ENCODE measurements around the gene GBE1. TPM values are rescaled to one million over a fixed set of nuclear protein-coding genes. Genes with fewer than 3 reads are reported as not detected.

The GBE1 gene
- total RNA-seq, 1 donor from 2014 or later, result 25.0 TPM

- H3K4me3 ChIP-seq, result no peak overlapping the region
- no peaks in the 10 kb centered on the region for H3K4me1 ChIP-seq
- intact Hi-C loops (cut with DNase I), result no loop called here
- no peak overlapping the region for H3K27ac ChIP-seq
- TF ChIP-seq CTCF (IDR thresholded peaks at IDR 0.05), result no peak
- no peak for TF ChIP-seq POLR2AphosphoS5 (IDR thresholded peaks at IDR 0.05; ENCODE audit: insufficient read depth in 1 of 2, low read depth in 1 of 2)
- H3K36me3 ChIP-seq, result no peaks in the 10 kb centered on the region
- no peaks in the 10 kb centered on the region for H3K9me3 ChIP-seq
- H3K27me3 ChIP-seq, result no peaks in the 10 kb centered on the region
- no peak for DNase-seq (ENCODE audit: extremely low spot score in 2 of 2)
Measured at GRCh38 chr3:81521855-81522254, 239.6 kb downstream of the GBE1 start.

- intact Hi-C loops (cut with DNase I), result no loop called here
- no peaks in the 10 kb centered on the region for H3K4me1 ChIP-seq
- TF ChIP-seq CTCF (IDR thresholded peaks at IDR 0.05) (no peak), POLR2AphosphoS5 (IDR thresholded peaks at IDR 0.05; ENCODE audit: insufficient read depth in 1 of 2, low read depth in 1 of 2) (no peak), POLR2A (IDR thresholded peaks at IDR 0.05) (no peak)
- no peaks in the 10 kb centered on the region for H3K27me3 ChIP-seq
- no peak overlapping the region for H3K4me3 ChIP-seq
- H3K9me3 ChIP-seq, result no peaks in the 10 kb centered on the region
- no peak for DNase-seq (ENCODE audit: extremely low spot score in 2 of 2)
- no peaks in the 10 kb centered on the region for H3K36me3 ChIP-seq
- no peak overlapping the region for H3K27ac ChIP-seq
Measured at GRCh38 chr3:81518945-81519344, 242.5 kb downstream of the GBE1 start.

GRCh38 chr3:81516042-81516441, 245.4 kb downstream of the GBE1 start:
- TF ChIP-seq POLR2A (IDR thresholded peaks at IDR 0.05), result no peak
- no peak for TF ChIP-seq POLR2AphosphoS5 (IDR thresholded peaks at IDR 0.05; ENCODE audit: insufficient read depth in 1 of 2, low read depth in 1 of 2)
- no peak for TF ChIP-seq CTCF (IDR thresholded peaks at IDR 0.05)
- Histone ChIP-seq H3K4me1 (no peaks in the 10 kb centered on the region), H3K27ac (no peak overlapping the region), H3K4me3 (no peak overlapping the region), H3K27me3 (no peaks in the 10 kb centered on the region), H3K36me3 (no peaks in the 10 kb centered on the region), H3K9me3 (no peaks in the 10 kb centered on the region)
- DNase-seq (ENCODE audit: extremely low spot score in 2 of 2), result no peak
- intact Hi-C loops (cut with DNase I), result no loop called here

- Histone ChIP-seq H3K9me3 (no peaks in the 10 kb centered on the region), H3K36me3 (no peaks in the 10 kb centered on the region), H3K27me3 (no peaks in the 10 kb centered on the region), H3K27ac (no peak overlapping the region), H3K4me1 (no peaks in the 10 kb centered on the region), H3K4me3 (no peak overlapping the region)
- no peak for DNase-seq (ENCODE audit: extremely low spot score in 2 of 2)
- intact Hi-C loops (cut with DNase I), result no loop called here
- TF ChIP-seq CTCF (IDR thresholded peaks at IDR 0.05), result no peak
- TF ChIP-seq POLR2A (IDR thresholded peaks at IDR 0.05), result no peak
- no peak for TF ChIP-seq POLR2AphosphoS5 (IDR thresholded peaks at IDR 0.05; ENCODE audit: insufficient read depth in 1 of 2, low read depth in 1 of 2)
Measured at GRCh38 chr3:81513591-81513990, 247.9 kb downstream of the GBE1 start.

GRCh38 chr3:81503026-81503425, 258.4 kb downstream of the GBE1 start:
- H3K4me3 ChIP-seq, result no peak overlapping the region
- H3K36me3 ChIP-seq, result no peaks in the 10 kb centered on the region
- H3K9me3 ChIP-seq, result no peaks in the 10 kb centered on the region
- intact Hi-C loops (cut with DNase I), result no loop called here
- no peak for DNase-seq (ENCODE audit: extremely low spot score in 2 of 2)
- H3K4me1 ChIP-seq, result no peaks in the 10 kb centered on the region
- H3K27ac ChIP-seq, result no peak overlapping the region
- H3K27me3 ChIP-seq, result no peaks in the 10 kb centered on the region
- TF ChIP-seq POLR2AphosphoS5 (IDR thresholded peaks at IDR 0.05; ENCODE audit: insufficient read depth in 1 of 2, low read depth in 1 of 2) (no peak), POLR2A (IDR thresholded peaks at IDR 0.05) (no peak), CTCF (IDR thresholded peaks at IDR 0.05) (no peak)

All from vagina (tissue), 2 donors.